Measurements from ENCODE around the gene RAD50.

The RAD50 gene

DNA sequence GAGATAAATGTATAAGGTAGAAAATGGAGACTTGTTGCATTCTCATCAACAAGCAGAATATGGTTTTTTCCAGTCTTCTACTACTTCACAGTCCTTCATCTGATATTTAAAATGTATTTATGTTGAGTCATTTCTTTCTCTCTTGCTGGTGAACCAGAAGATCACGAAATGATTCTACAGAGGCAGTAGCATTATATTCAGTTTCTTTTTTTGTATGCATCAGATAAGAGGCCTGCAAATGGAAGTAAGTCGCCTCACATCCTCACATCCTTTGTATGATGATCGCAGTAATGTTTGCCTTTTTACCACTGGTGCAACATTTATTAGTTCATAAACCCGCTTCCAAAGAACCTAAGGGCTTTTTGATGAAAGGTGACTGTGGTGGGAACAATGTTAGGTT lies 79.1 kb downstream of the RAD50 start:
- no peak for DNase-seq (ENCODE audit: low read depth)
- H3K4me3 ChIP-seq (ENCODE audit: low read length) = no peak overlapping the region

DNA sequence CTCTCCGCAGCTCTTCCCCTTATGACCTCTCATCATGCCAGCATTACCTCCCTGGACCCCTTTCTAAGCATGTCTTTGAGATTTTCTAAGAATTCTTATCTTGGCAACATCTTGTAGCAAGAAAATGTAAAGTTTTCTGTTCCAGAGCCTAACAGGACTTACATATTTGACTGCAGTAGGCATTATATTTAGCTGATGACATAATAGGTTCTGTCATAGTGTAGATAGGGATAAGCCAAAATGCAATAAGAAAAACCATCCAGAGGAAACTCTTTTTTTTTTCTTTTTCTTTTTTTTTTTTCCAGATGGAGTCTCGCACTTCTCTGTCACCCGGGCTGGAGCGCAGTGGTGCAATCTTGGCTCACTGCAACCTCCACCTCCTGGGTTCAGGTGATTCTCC lies 80.5 kb downstream of the RAD50 start:
- TF ChIP-seq, protein P1, sequence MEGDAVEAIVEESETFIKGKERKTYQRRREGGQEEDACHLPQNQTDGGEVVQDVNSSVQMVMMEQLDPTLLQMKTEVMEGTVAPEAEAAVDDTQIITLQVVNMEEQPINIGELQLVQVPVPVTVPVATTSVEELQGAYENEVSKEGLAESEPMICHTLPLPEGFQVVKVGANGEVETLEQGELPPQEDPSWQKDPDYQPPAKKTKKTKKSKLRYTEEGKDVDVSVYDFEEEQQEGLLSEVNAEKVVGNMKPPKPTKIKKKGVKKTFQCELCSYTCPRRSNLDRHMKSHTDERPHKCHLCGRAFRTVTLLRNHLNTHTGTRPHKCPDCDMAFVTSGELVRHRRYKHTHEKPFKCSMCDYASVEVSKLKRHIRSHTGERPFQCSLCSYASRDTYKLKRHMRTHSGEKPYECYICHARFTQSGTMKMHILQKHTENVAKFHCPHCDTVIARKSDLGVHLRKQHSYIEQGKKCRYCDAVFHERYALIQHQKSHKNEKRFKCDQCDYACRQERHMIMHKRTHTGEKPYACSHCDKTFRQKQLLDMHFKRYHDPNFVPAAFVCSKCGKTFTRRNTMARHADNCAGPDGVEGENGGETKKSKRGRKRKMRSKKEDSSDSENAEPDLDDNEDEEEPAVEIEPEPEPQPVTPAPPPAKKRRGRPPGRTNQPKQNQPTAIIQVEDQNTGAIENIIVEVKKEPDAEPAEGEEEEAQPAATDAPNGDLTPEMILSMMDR (IDR thresholded peaks at IDR 0.05; ENCODE audit: insufficient read depth, low read depth, low read length, missing control alignments) = no peak
- H3K4me3 ChIP-seq (ENCODE audit: low read length) = no peak overlapping the region
- DNase-seq (ENCODE audit: low read depth) = no peak

More for the DNA sequence above, 79.1 kb downstream of the RAD50 start:
- TF ChIP-seq, protein P1 (IDR thresholded peaks at IDR 0.05; ENCODE audit: insufficient read depth, low read depth, low read length, missing control alignments) = no peak

DNA sequence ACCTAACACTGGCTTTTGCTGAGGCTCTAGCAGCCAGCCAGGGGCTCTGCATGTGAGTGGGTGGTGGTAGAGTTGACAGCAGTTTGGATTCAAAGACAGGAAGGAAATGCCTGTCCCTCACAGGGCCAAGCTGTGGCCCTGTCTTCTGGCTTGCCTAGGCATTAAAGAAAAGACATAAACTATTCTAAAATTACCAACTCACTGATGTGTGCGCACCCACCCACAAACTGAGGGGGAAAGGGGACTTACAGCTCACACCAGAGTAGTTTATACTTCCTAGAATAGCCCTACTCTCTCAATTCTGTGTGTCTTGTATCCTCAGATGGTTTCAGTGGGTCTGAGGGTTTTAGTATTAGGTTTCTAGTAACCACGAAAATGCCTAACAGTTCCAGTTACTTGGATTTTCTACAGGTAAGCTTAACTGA lies 82.9 kb downstream of the RAD50 start:
- TF ChIP-seq, protein P1 (IDR thresholded peaks at IDR 0.05; ENCODE audit: insufficient read depth, low read depth, low read length, missing control alignments) = no peak
- H3K4me3 ChIP-seq (ENCODE audit: low read length) = no peak overlapping the region
- DNase-seq (ENCODE audit: low read depth) = no peak

DNA sequence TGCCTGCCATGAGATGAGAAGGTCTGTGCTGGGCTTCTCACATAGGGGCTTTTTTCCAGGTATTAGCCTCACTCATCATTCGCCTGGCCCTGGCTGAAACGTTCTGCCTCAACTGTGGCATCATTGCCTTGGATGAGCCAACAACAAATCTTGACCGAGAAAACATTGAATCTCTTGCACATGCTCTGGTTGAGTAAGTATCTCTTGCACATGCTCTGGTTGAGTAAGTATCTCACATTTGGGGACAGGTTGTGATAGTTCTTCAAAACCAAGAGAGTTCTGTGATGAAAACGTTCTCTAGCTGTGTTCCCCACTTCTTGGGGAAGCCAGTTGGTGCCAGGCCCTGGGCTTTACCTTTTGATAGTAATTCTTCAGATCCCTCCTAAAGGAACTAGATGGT lies 83.8 kb downstream of the RAD50 start:
- TF ChIP-seq, protein P1 (IDR thresholded peaks at IDR 0.05; ENCODE audit: insufficient read depth, low read depth, low read length, missing control alignments) = no peak

DNA sequence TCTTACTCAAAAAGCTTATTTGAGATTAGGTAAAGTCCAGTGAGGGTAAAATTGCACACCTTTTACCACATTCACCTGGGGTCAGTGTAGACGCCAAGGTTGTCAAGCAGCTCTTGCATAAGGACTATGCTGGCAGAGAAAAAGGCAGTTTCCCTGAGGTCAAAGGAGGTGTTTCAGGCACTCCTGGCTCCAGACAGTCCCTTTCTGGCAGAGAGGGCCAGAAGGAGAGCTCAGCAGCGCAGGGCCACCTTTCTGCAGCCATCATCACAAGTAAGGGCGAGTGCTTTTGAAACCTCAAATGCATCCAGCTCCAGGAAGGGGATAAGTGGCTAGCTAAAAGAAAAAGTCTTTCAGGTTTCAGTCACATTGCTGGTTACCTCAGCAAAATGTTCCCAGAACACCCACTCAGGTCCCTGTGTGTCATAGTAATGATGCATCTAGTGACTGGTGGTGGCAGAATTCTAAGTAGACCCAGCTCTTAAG lies 84.5 kb downstream of the RAD50 start:
- H3K4me3 ChIP-seq (ENCODE audit: low read length) = no peak overlapping the region
- TF ChIP-seq, protein P1 (IDR thresholded peaks at IDR 0.05; ENCODE audit: insufficient read depth, low read depth, low read length, missing control alignments) = no peak
- DNase-seq (ENCODE audit: low read depth) = no peak

More for the DNA sequence above, 83.8 kb downstream of the RAD50 start:
- no peak overlapping the region for H3K4me3 ChIP-seq (ENCODE audit: low read length)
- DNase-seq (ENCODE audit: low read depth) = no peak

DNA sequence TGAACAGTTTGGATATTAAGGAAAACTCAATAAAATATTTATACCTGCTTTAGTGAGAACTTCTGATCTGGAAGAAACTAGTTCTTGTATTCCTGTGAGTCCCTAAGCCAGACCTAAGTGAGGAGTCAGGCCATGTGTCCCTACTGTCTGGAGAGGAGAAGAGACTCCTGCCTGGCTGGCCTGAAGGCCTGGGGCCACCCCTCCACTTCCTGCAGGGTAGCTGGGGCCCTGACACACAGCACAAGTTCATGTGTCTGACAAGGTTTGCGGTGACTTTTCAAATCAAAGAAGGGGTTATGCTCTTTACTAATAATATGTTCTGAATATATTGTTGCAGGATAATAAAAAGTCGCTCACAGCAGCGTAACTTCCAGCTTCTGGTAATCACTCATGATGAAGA lies 85.1 kb downstream of the RAD50 start:
- no peak overlapping the region for H3K4me3 ChIP-seq (ENCODE audit: low read length)
- TF ChIP-seq, protein P1 (IDR thresholded peaks at IDR 0.05; ENCODE audit: insufficient read depth, low read depth, low read length, missing control alignments) = no peak
- no peak for DNase-seq (ENCODE audit: low read depth)

DNA sequence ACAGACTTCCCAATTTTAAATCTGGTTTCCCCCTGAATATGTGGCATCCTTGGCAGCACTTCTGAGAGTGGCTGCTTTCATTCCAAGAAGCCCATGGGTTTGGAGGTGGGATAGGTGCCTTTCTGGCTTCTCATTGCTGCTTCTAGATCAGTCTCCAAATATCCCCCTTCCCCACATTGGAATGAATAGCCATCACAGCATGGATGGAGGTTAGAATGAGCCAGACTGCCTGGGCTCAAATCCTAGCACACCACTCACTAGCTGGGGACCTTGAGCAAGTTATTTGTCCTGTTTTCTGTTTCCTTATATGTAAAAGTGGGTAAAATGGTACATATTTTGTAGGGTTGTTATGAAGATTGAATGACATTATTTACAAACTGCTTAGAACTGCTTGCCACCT lies 87.4 kb downstream of the RAD50 start:
- no peak overlapping the region for H3K4me3 ChIP-seq (ENCODE audit: low read length)
- TF ChIP-seq, protein P1 (IDR thresholded peaks at IDR 0.05; ENCODE audit: insufficient read depth, low read depth, low read length, missing control alignments) = no peak
- no peak for DNase-seq (ENCODE audit: low read depth)

Data from epithelial cell of esophagus (primary cell).